T1000 (cell line): ENCODE results near the gene PC.
"Not testable (repeated sequence)": the region's sequence is repeated elsewhere in the genome, so short reads cannot be mapped to it uniquely, and the experiment has no call there.

Source experiments
- DNase-seq: peaks from one replicate; lab custom pipeline; 2025; ENCODE audit warnings: mixed read lengths; lab: John Stamatoyannopoulos, UW

Gene PC

GRCh38 chr11:66841861-66842260 lies 116.3 kb downstream of the PC start:
- no peak for DNase-seq

- no peak for DNase-seq
Measured at GRCh38 chr11:66840317-66841091, 117.7 kb downstream of the PC start.

- DNase-seq: no peak
Measured at GRCh38 chr11:66835768-66836405, 122.3 kb downstream of the PC start.

- DNase-seq: no peak
Measured at GRCh38 chr11:66834943-66835342, 123.2 kb downstream of the PC start.

DNA sequence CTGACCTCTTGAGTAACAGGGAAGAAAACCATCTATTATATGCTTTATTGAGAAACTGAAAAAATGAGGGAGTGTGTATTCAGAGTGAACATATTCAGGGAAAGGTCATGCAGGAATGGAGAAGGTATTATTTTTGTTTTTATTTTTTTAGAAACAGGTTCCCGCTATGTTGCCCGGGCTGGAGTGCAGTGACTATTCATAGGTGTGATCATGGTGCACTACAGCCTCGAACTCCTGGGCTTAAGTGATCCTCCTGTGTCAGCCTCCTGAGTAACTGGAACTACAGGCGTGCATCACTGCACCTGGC lies 123.7 kb downstream of the PC start:
- no peak for DNase-seq

- DNase-seq: not testable (repeated sequence)
Measured at GRCh38 chr11:66824573-66824972, 133.6 kb downstream of the PC start.

GRCh38 chr11:66823700-66824099 lies 134.5 kb downstream of the PC start:
- no peak for DNase-seq

DNA sequence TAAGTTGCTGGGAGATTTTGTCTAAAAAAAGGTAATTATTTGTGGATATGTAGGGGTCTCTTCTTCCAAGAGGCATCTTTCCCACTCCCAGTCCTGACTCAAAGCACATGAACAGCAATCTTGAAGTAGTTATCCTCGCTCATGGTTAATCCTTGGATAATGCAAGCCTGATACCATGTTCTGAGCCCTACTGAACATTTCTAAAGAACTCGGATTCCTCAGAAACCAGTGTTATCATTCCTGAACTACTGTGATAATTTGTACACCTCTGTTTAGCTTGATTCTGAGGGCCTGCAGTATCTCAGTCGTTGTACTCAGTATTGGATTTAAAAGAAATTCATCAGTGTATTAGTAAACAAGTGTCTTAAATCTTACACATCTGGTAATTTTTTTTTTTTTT lies 137.3 kb downstream of the PC start:
- no peak for DNase-seq

GRCh38 chr11:66820381-66820780 lies 137.8 kb downstream of the PC start:
- no peak for DNase-seq

DNA sequence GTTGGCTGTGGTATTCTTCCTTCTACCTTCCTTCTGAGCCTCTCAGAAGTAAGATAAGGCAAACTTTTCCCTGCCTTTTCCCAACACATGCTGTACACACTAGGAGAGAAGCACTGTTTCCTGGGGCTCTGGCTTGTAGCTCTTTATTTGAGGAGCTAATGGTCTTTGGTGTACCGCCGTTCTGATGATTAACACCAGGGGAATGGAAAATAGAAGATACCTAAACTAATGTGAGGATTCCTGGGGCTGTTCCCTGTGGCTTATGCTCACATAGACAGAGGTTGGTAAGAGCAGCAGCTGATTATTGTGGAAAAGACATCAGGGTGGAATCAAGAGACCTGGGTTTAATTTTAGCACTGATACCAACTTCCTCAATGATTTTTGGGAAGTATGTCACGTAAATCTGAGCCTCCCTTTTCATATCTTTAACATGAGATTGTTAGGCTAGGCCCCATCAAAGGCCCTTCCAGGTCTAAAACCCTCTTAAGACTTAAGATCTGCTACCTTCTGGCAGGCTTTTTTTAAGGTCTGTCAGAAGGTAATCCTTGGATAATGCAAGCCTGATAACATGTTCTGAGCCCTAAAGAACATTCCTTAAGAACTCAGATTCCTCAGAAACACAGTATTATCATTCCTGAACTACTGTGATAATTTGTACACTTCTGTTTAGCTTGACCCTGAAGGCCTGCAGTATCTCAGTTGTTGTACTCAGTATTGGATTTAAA lies 139.8 kb downstream of the PC start:
- no peak for DNase-seq

GRCh38 chr11:66815646-66816045 lies 142.5 kb downstream of the PC start:
- no peak for DNase-seq

DNA sequence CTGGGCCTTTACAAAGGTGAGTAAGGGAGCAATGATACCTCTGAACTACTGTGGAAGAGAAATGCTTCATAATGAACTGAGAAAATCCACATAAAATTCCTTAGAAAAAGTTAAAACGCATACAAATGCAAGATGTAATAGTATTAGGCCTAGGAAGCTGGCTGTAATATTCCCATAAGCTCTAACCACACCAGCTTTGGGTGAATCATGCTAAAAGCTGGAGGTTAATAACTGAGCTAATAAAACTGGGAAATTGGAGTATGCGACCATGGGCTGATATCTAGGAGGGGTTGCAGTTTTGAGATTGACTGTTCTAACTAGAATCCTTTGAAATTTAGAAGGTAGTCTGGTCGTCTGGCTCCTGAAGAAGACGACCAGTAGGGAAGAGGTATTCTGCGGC lies 143.5 kb downstream of the PC start:
- no peak for DNase-seq

DNA sequence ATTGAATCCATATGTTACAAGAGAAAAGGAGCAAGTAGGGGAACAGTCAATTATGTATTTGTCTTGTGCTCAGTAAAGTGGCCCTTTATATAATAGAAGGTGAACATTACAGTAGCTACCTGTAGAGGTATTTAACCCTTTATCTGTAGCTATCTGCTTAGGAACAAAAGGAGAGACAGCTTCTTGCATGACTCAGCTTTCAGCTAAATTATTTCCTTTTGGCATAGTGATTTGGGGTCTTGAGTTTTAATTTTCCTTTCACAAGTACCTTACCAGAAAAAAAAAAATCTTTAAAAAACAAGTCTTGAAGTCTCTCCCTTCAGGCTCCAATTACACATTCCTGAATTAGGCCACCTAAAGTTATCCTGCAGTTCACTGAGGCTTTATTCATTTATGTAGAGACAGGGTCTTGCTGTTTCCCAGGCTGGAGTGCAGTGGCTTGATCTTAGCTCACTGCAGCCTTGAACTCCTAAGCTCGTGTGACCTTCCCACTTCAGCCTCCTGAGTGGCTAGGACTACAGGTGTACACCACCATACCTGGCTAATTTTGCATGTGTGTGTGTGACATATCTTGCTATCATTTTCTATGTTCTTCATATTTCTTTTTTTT lies 147.5 kb downstream of the PC start:
- DNase-seq: no peak

GRCh38 chr11:66809592-66809991 lies 148.6 kb downstream of the PC start:
- no peak for DNase-seq

DNA sequence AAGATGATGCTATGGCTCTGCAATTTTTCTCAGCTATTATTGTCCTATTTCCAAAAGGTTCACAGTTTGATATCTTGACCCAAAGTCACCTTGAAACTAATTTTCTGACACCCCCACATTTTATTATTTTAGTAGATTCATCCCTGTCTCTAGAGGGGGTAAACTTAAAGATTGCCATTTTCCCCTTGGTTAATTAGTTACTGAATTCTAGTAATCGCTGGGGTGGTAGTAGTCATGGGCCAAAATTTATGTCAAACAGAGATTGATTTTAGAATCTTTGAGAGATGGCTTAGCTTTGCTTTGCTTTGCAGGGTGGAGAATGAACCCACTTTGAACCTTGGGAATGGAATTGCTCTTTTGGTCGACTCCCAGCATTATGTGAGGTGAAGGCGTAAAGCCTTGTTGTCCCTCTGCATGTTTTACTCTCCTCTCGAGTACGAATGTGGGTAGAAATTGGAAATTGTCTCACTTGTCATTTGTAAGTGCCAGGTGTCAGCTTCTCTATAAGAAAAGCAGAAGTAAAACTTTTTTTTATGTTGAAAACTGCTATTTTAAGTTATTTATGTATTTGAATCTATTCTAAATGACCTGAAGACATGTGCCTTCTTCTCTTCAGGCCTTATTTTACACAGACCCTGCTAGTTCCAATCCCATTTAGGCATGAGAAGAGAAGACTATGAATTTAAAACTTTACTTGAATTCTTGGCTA lies 157.3 kb downstream of the PC start:
- DNase-seq: no peak

- not testable (repeated sequence) for DNase-seq
Measured at GRCh38 chr11:66799815-66800214, 158.4 kb downstream of the PC start.
